ENCODE results near the gene TAS2R1.
"Not testable (repeated sequence)": the region's sequence is repeated elsewhere in the genome, so short reads cannot be mapped to it uniquely, and the experiment has no call there.

Gene TAS2R1

GRCh38 chr5:9622971-9623421 lies 7.2 kb downstream of the TAS2R1 start:
- DNase-seq (ENCODE audit: low read depth in 2 of 2) = no peak

GRCh38 chr5:9621379-9621903 lies 8.7 kb downstream of the TAS2R1 start:
- DNase-seq (ENCODE audit: low read depth in 2 of 2) = no peak

DNA sequence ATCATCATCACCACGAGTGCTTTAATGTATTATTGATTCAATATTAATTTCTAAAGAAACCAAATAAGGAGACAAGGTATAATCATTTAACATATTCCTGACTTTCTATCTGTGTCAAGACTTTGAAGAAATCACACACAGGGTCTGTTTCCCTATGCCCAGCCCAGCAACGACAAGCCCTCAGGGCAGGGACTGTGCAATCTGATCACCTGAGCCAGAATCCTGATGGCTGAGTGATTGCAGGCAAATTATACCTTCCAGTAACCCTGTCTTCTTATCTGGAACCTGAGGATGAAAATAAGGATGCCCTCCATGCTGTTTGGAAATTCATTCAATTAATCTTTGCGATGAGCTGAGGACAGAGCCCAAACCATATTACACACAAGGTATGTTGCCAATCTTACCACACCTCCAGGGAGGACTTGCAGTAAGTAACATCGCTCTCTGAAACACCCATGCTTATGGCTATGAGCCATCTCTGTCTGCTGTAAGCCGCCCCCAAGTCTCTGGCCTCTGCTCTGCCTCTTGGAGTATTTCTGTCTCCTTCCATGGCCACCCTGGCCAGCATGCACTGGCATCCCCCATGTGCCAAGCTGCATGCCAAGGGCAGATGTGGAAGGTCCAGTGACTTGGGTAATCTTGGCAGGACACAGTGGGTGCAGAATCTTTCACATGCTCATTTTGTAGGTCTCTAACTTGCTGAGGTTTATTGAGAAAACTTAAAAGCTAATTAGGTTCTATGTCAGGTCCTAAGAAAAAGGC lies 10.6 kb downstream of the TAS2R1 start:
- no peak for DNase-seq (ENCODE audit: low read depth in 2 of 2)

DNA sequence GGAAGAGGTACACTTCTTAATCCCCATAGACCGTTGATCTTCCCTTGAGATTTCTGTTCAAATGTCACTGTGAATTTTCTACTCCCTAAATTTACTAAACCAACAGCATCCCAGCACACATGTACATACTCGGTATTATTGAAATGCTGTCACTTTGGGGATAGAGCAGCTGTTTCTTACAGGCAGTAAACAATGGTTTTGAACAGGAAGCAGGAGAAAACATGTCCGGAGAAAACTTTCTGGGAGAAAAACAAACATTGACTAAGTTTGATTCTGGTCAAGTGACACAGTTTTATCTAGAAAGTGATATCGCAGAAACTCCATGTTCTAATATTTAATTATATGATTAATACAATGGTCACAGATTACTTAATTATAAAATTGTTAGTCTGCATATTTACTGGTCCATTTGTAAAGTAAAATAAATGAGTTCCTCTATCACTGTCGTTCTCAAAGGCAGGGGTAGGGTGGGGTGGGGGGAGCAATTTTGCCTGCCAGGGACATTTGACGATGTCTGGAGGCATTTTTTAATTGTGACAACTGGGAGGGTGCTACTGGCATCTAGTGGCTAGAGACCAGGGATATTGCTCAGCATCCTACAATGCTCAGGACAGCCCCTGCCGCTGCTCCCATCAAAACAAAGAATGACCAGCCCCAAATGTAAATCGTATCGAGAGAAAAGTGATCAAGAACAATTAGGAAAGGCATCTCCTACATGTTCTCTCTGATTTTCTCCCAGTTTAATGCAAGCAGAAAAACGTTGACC lies 12.2 kb downstream of the TAS2R1 start:
- no peak for DNase-seq (ENCODE audit: low read depth in 2 of 2)

GRCh38 chr5:9617221-9617620 lies 12.9 kb downstream of the TAS2R1 start:
- no peak for DNase-seq (ENCODE audit: low read depth in 2 of 2)

DNA sequence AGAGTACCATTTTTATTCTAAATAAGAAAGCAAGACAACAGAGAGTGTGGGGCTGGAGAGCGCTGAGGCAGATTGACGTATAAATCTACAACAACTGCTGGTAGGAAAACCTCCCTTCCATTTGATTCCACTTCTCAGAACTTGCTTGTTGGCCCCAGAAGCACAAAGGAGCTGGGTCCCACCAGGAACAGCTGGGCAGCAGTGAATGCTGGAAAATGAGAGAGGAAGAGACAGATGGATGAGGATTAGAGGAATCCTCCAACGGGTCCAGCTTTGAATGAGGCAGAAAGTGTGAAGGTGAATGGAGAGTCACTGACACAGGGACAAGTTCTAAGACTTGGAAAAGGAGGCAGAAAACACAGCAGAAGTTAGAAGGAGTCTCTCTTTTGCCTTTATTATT lies 14.8 kb downstream of the TAS2R1 start:
- no peak for DNase-seq (ENCODE audit: low read depth in 2 of 2)

GRCh38 chr5:9613360-9613759 lies 16.8 kb downstream of the TAS2R1 start:
- DNase-seq (ENCODE audit: low read depth in 2 of 2) = no peak

- no peak for DNase-seq (ENCODE audit: low read depth in 2 of 2)
Measured at GRCh38 chr5:9610969-9611368, 19.2 kb downstream of the TAS2R1 start.

DNA sequence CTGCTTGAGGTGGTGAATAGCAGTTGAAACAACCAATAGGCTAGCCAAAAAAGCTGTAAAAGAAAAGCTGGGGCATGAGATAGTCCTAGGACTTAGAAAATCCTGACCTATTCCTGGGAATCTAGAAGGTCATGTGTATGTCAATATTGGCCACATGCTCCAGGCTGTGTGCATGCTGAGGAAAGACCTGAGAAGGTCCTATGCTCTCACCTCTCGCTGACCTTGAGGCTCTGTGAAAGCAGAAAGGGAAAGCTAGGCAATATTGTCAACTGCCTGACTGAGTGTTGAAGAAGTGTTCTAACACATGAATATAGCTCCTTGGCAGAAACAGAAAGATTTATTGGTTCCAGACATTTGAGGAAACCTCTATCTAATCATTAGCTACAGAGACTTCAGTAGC lies 19.8 kb downstream of the TAS2R1 start:
- no peak for DNase-seq (ENCODE audit: low read depth in 2 of 2)

DNA sequence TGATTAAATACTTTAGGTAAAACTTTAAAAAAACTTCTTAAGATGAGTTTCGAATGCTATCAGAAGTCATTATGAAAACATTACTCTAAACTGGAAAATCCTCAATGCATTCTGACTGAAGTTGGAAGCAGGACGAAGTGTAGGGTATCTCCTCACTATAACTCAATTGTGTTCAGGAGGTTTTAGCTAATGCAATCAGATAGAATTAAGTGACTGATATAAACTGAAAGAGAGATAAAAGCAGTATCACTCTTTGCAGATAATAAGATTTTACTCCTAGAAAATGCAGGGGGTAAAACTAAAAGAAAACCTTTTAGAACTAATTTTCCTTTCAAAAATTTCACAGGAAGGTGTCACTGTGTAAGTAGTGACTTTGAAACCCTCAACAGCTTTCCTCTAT lies 22.1 kb downstream of the TAS2R1 start:
- DNase-seq (ENCODE audit: low read depth in 2 of 2) = no peak

GRCh38 chr5:9605041-9605838 lies 24.9 kb downstream of the TAS2R1 start:
- DNase-seq (ENCODE audit: low read depth in 2 of 2) = no peak

- DNase-seq (ENCODE audit: low read depth in 2 of 2) = no peak
Measured at GRCh38 chr5:9604416-9604815, 25.7 kb downstream of the TAS2R1 start.

DNA sequence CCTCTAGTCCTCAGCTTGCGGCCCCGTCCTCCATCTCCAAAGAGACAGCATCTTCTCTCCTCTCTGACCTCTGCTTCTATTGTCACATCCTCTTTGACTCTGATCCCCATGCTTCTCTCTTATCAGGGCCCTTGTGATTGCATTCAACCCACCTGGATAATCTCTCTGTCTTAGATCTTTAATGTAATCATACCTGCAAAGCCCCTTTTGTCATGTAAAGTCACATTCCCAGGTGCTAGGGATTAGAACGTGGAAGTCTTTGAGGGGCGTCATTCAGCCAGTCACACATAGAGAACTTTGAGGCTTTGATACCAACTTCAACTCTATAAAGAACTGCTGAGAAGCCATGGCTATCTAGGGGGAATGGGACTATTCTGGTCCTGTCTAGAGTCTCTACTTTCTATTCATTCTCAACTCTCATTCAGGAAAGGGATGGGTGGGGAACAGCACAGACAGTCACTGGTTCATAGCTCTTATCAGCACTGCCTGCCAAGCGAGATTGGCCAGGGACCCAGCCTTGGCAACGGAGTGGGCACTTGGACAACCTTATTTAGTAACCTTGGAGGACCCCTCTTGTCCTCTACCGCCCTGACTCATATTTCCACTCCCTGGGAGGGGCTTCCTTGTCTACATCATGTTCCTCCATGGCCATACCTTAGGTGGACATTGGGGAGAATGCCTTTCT lies 29.0 kb downstream of the TAS2R1 start:
- no peak for DNase-seq (ENCODE audit: low read depth in 2 of 2)

- no peak for DNase-seq (ENCODE audit: low read depth in 2 of 2)
Measured at GRCh38 chr5:9599391-9599790, 30.8 kb downstream of the TAS2R1 start.

- not testable (repeated sequence) for DNase-seq (ENCODE audit: low read depth in 2 of 2)
Measured at GRCh38 chr5:9598329-9598728, 31.8 kb downstream of the TAS2R1 start.

- not testable (repeated sequence) for DNase-seq (ENCODE audit: low read depth in 2 of 2)
Measured at GRCh38 chr5:9597322-9597721, 32.8 kb downstream of the TAS2R1 start.

GRCh38 chr5:9596824-9597223 lies 33.3 kb downstream of the TAS2R1 start:
- no peak for DNase-seq (ENCODE audit: low read depth in 2 of 2)

DNA sequence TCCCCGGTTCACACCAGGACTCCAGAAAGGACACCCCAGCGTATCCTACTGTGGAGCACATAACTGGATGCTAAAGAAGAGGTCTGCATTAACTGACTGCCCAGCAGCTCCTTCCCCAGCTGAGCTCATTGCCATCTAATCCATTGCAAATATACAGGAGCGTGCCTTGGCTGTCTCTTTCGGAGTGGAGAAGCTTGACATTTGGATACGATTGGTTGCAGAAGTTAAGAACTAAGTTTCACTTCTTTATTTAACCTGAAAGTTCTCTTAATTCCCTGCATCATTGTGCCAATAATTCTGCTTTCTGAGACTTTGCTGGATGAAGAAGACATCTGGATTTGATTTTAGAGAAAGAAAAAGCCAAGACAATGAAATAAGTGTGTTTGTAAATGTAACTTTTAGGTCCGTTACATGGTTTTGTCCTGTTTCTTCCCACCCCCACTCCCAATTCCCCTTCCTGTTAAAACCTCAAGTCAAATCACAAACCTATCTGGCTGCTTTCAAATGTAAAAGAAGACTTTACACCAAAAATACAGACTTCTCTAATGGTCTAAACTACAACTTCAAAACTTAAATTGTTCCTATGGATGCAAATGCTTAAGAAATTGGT lies 33.9 kb downstream of the TAS2R1 start:
- DNase-seq (ENCODE audit: low read depth in 2 of 2) = no peak

- DNase-seq (ENCODE audit: low read depth in 2 of 2) = no peak
Measured at GRCh38 chr5:9594913-9595312, 35.2 kb downstream of the TAS2R1 start.

DNA sequence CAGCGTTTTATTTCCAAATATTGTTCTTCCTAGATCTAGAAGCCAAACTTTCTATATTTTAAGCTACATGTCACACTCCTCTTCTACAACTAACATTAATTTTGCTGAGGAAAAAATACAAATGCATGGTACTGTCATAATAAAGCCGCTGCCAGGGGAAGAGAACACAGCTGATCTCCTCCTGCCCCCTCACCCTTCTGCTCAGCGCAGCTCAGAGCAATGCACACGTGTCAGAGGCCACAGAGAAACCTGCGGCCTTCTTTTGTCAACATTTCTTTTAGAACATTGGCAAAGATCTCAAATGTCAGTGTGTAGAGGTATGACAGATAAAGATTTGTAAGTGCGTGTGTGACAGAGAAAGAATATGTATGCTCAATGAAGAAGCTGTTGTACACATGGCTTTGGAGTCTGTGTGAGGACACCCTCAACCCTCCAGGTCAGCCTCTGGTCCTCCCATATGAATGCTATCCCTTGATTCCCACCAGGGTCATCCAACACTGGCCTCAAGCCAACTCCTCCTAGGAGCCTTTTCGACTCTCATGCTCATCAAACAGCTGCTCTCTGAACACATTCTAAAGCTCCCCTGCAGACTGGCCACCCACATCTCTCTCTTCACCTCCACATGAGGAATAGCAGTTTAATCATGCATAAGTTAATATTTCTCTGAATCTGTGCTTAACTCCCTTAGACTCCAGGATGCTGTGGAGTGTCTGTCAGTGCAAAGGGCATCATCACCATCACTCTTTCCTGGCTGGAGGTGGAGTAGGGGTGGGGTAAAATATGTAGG lies 40.9 kb downstream of the TAS2R1 start:
- DNase-seq (ENCODE audit: low read depth in 2 of 2) = no peak

Measured in activated CD4-positive, alpha-beta T cell treated with anti-CD3 and anti-CD28 coated beads for 24 hours (primary cell).